Right forelimb (tissue), 1 donor: ENCODE data around the gene DIRAS2.

ENCODE experiments used
- DNase-seq: peaks from one replicate; pipeline ENCODE4 v3.0.0-alpha.2; 2018

DIRAS2 gene

DNA sequence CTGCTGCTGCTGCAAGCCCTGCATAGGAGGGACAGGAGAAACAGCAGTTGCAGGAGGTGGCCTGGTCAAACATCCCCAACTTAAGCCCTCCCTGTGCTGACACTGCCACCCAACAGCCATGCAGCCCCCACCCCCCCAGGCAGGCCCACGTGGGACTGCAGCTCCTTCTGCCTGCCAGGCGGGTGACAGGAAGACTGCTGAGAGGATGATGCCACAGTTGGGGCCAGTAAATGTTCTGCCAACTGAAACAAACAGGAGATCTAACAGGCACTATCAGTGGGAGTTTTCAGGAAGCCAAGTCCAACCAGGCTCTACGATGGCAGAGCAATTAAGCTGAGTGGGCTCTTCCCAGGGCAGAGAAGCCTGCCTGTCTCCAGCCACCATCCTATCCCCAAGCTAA lies 31.1 kb downstream of the DIRAS2 start:
- DNase-seq = no peak

GRCh38 chr9:90611121-90611520 lies 31.5 kb downstream of the DIRAS2 start:
- DNase-seq = no peak

DNA sequence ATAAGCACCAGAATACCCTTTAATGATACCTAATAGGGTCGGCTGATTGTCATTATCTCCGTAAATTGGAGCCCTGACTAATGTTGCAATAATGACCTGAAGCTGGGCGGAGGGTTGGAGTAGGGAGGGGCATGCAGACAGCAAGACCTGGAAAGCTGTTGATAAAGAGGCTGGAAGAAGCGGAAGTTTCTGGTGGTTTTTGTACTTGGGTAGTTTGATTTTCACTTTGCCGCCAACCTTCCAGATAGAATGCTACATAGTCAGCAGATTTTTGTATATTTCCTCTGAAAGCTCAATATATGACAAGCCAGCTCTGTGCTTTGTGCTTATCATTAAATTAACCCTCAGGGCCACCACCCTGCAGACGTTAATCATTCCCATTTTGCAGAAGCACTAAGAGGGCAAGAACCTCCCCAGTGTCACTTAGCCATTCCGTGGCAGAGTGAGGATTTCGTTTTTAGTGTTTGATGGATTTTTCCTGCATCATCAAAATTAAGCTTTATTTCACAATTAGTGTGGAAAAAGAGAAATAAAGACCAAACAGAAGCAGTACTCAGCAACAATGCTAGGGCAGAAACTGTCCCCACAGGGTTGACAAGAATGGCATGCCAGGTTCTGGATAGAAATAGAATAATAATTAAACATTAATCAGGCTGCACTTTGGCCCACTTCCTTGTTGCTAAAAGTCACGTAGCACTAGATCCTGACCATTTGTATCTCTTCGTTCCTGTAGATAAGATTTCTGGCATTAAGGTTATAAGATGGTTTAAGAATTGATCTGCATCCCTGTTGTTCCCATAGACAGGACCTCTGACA lies 34.7 kb downstream of the DIRAS2 start:
- DNase-seq = no peak

DNA sequence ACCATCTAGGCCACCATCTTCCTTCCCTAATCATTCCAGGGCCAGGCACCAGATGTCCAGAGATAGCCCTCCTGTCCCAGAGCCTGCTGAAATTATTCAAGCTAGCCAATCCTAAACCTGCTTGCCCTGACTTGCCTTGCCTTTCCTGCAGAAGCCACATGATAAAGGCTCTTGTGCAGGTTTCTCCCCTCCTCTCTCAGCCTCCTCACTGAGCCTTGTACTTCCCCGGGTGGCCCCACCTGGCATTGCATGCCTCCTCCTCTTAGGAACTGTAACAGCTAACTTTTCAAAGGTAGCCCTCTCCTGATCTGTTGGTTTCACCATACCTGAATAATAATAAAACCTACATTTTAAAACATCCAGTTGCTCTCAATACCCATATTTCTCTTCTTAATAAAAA lies 42.6 kb downstream of the DIRAS2 start:
- DNase-seq = no peak

DNA sequence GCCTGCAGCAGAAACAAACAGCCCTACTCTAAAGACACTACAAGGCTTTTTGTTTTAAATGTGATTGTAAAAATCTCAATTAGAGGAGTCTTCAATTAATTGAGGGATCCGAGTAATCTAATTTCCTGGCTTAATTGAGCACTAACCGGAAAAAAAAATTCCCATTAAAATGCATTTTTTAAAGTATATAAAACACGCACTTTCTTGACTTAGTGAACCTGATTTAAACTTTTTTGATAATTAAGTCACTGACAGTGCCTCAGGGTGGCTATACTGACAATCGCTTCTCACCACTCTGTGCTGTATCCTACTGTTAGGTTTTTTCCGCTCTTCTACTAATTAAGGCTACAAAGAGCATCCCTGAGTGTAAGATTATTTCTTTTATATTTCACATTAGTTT lies 44.4 kb downstream of the DIRAS2 start:
- DNase-seq = no peak

DNA sequence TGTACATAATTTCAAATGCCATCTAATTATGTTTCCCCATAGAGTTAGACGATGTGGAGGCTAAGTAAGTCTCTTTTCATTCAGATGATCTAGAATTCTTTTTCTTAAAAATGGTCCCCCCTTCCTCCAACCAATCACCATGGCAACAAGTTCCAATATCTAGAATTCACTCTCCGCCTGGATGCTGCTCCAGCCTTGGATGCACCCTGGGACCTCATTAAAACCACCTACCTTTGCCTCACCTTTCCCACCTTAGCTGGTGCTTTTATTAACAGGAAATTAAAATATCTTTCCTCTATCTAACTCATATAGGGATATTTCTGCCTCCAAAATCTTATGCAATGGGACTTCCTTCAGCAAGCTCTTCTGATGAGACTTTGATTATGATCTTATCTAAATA lies 49.0 kb downstream of the DIRAS2 start:
- no peak for DNase-seq

DNA sequence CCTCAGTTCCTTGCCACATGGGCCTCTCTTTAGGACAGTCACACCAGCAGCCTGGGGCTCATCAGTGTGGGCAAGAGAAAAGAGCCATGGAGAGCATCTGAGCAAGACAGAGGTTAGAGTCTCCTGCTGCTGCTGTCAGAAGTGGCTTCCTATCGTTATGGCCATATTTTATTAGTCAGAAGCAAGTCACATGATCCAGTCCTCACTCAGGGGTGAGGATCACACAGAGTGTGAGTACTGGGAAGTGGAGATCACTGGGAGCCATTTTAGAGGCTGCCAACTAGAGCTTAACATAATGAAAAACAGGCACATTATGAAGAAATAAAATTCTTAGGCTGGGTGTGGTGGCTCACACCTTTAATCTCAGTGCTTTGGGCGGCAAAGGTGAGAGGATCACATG lies 62.0 kb downstream of the DIRAS2 start:
- no peak for DNase-seq

GRCh38 chr9:90579181-90579580 lies 63.4 kb downstream of the DIRAS2 start:
- DNase-seq = no peak

DNA sequence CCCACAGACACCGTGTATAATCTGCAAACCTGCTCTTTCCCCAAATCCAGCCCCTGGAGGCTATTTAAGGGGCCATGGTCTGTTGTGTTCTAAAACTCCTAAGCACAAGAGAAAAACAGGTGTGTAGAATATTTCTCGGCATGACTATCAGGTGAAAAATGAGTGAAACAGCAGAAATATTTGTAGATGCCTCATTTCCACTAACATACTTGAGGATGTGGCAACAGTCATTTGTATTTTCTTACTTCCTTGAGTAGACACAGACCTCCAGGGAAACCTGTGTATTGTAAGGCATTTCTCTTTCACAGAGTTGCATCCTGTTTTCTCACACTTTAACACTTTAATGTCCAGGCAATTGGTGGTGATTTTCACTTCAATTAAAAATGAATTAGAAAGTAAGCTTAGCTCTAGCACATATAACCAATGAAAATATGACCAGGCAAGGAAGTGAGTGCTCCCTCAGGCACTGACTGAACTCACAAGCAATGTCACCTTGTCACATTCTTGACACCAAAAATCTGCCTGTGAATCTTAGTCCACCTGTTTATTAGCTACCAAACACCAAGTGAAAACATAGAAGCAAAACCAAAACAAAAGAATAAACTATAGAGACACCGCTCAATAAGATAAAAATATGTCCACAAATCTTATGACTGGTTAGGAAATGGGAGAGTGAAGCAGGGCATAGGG lies 64.4 kb downstream of the DIRAS2 start:
- no peak for DNase-seq

DNA sequence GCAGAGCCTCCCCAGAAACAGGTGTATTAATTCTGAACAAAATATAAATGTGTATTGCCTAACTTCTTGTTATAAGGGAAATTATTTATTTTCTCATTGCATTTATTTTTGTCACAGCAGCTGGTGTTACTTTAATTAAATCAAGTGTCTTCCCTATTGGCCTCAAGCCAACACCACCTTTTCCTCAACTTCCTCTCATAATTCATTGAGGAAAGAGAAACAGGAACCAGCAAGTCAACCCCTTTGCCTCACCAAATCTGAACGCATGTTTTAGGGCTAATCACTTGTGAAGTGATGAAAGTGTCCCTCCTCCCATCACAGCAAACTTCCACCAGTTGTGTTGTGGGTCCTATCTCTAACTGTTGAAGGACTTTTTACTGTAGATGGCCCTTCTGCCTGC lies 73.1 kb downstream of the DIRAS2 start:
- DNase-seq = no peak

DNA sequence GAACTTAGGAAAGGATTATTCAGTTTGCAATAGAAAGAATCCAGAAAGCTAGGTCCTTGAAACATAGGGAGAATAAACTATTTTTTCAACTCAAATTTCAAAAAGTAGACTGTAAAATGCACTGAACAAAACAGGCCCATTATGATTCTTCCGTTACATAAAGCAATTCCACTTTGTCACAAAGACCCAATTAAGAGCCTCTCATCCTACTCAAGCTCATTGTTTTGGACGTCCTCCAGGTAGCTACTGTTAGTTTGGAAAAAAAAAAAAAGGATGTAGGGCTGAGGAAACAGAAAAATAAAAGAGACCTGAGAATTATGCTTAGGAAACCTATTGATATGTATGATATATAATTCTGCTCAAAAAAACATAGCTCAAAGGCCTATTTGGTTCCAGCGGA lies 74.0 kb downstream of the DIRAS2 start:
- DNase-seq = no peak

DNA sequence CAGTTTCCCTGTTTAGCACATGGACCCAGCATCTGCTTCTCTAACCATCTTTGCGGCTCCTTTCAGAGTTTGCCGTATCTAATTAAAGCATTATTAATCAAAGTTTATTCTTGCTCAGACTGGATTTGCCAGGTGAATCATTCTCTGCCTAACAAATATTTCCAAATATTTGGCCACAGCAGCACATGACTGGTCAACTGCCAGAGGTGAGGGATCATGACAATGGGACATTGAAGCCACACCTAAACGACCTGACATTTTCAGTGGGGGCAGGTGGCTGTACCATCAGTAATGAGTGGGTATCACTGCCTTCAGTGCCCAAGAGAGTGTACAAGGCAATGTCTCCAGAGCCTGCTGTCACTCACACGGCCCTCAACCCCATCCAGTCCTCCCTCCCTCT lies 80.4 kb downstream of the DIRAS2 start:
- no peak for DNase-seq
